Calu3 (cell line): ENCODE measurements around the gene SPO11. TPM values are rescaled to one million over a fixed set of nuclear protein-coding genes. Genes with fewer than 3 reads are reported as not detected.

Source experiments
- BruUV-seq: library from RNA; stranded (reverse); fragments of 400-500 nt; replicated peaks from 2 replicates; lab custom pipeline; 2021; lab: Mats Ljungman, UMichigan
- CTCF ChIA-PET: fragments of 300-600 bp; sonication (Branson Sonifier 250); formaldehyde crosslinking; loops from one replicate; lab custom pipeline; 2022; ENCODE audit warnings: antibody characterized with exemption; lab: Charles Lee
- DNase-seq: peaks from one replicate; pipeline ENCODE4 v3.0.0; 2022
- H3K27ac Mint-ChIP-seq: one replicate; pipeline ENCODE4 v1.8.0; 2022; ENCODE audit warnings: mixed read lengths; ENCODE audit not compliant: unreplicated experiment
- H3K27me3 Mint-ChIP-seq: one replicate; pipeline ENCODE4 v1.8.0; 2022; ENCODE audit warnings: mixed read lengths; ENCODE audit not compliant: unreplicated experiment
- H3K36me3 Mint-ChIP-seq: one replicate; pipeline ENCODE4 v1.8.0; 2022; ENCODE audit warnings: mild to moderate bottlenecking, moderate library complexity, mixed read lengths; ENCODE audit not compliant: insufficient read depth, unreplicated experiment
- H3K4me1 Mint-ChIP-seq: one replicate; pipeline ENCODE4 v1.8.0; 2022; ENCODE audit warnings: mild to moderate bottlenecking, low read depth, mixed read lengths; ENCODE audit not compliant: unreplicated experiment
- H3K4me3 Mint-ChIP-seq: one replicate; pipeline ENCODE4 v1.8.0; 2022; ENCODE audit warnings: mild to moderate bottlenecking, low read depth, moderate library complexity, mixed read lengths; ENCODE audit not compliant: unreplicated experiment
- H3K9me3 Mint-ChIP-seq: one replicate; pipeline ENCODE4 v1.8.0; 2022; ENCODE audit warnings: low read depth, mixed read lengths; ENCODE audit not compliant: unreplicated experiment
- CTCF ChIP-seq: fragments of 200-600 bp; IDR thresholded peaks from one replicate; pipeline ENCODE4 v1.8.0; 2022; ENCODE audit warnings: antibody characterized with exemption; ENCODE audit not compliant: unreplicated experiment
- intact Hi-C: fragments of 100-400 bp; cut with micrococcal nuclease; formaldehyde crosslinking; loops from one replicate; pipeline ENCODE4 v1.10.0; 2022; ENCODE audit not compliant: unreplicated experiment
- total RNA-seq: library from RNA; stranded (reverse); gene quantifications from 2 replicates; pipeline ENCODE4 v1.2.3, GENCODE V29; 2022

SPO11 gene
- total RNA-seq, 1 experiment from 2014 or later, result not detected

- H3K27ac Mint-ChIP-seq, result no peak overlapping the region
Observed at GRCh38 chr20:57315083-57315975, 14.3 kb upstream of the SPO11 start.

GRCh38 chr20:57315976-57316480 lies 13.6 kb upstream of the SPO11 start:
- Mint-ChIP-seq H3K9me3 (no peaks in the 10 kb centered on the region), H3K27ac (no peak overlapping the region), H3K4me3 (no peak overlapping the region), H3K4me1 (no peaks in the 10 kb centered on the region), H3K36me3 (no peaks in the 10 kb centered on the region), H3K27me3 (peaks cover 40% of the 10 kb centered on the region)
- TF ChIP-seq CTCF, result no peak
- CTCF ChIA-PET, result no interaction called here
- no peak for DNase-seq
- intact Hi-C loops, result no loop called here
- BruUV-seq, result no TSS peak

More at GRCh38 chr20:57315083-57315975, 14.3 kb upstream of the SPO11 start:
- Mint-ChIP-seq H3K4me1 (no peaks in the 10 kb centered on the region), H3K27me3 (peaks cover 33% of the 10 kb centered on the region), H3K4me3 (no peak overlapping the region), H3K9me3 (no peaks in the 10 kb centered on the region), H3K36me3 (no peaks in the 10 kb centered on the region)
- no TSS peak for BruUV-seq
- CTCF ChIA-PET, result no interaction called here
- intact Hi-C loops, result no loop called here
- DNase-seq, result no peak
- TF ChIP-seq CTCF, result no peak

GRCh38 chr20:57316795-57317201 lies 12.8 kb upstream of the SPO11 start:
- Mint-ChIP-seq H3K36me3 (no peaks in the 10 kb centered on the region), H3K9me3 (no peaks in the 10 kb centered on the region), H3K4me1 (no peaks in the 10 kb centered on the region), H3K4me3 (no peak overlapping the region), H3K27me3 (peaks cover 48% of the 10 kb centered on the region), H3K27ac (no peak overlapping the region)
- intact Hi-C loops, result no loop called here
- CTCF ChIA-PET, result interaction anchor here (0.8 kb wide), 1 partner anchor 215 kb away, joined by 3 read pairs; no protein-coding TSS in a partner anchor
- BruUV-seq, result no TSS peak
- no peak for DNase-seq
- no peak for TF ChIP-seq CTCF

- H3K9me3 Mint-ChIP-seq, result no peaks in the 10 kb centered on the region
- H3K4me3 Mint-ChIP-seq, result no peak overlapping the region
- DNase-seq, result no peak
- no peaks in the 10 kb centered on the region for H3K4me1 Mint-ChIP-seq
- H3K27me3 Mint-ChIP-seq, result peaks cover 53% of the 10 kb centered on the region
- no TSS peak for BruUV-seq
- CTCF ChIA-PET, result interaction anchor here (0.8 to 1.1 kb wide), 2 partner anchors 9 to 216 kb away, joined by 3 read pairs; no protein-coding TSS in a partner anchor
- H3K27ac Mint-ChIP-seq, result no peak overlapping the region
- H3K36me3 Mint-ChIP-seq, result no peaks in the 10 kb centered on the region
- intact Hi-C loops, result no loop called here
- no peak for TF ChIP-seq CTCF
Observed at GRCh38 chr20:57317316-57317788, 12.3 kb upstream of the SPO11 start.
